ENCODE results near the gene POGLUT3. TPM values are rescaled to one million over a fixed set of nuclear protein-coding genes. Genes with fewer than 3 reads are reported as not detected.

Gene POGLUT3
- total and polyA plus RNA-seq, 9 of the 15 experiments (the other 6 are each of a cell fraction or from before 2014, with no cell fraction given), result 4.6 to 29.7 (median 17.8) TPM

- no peak overlapping the region for H2AFZ ChIP-seq (ENCODE audit: low read depth, low read length)
- H4K20me1 ChIP-seq (replicated peaks; ENCODE audit: control insufficient read depth, insufficient read depth, low read length), result no peaks in the 10 kb centered on the region
- peaks cover 0 to 5% of the 10 kb centered on the region in 2 experiments; a peak in 3 of 5 replicates for H3K4me1 ChIP-seq (replicated peaks in 1 of 2; ENCODE audit: control insufficient read depth in 2 of 2, insufficient read depth in 2 of 2, low read length in 2 of 2)
- no peak overlapping the region for H3K4me3 ChIP-seq
- H3K9ac ChIP-seq (ENCODE audit: insufficient read depth in 1 of 2, low read depth in 2 of 2, low read length in 2 of 2), result no peak overlapping the region
- H3K79me2 ChIP-seq (ENCODE audit: control insufficient read depth, insufficient read depth, low read length), result no peaks in the 10 kb centered on the region
- H3K4me2 ChIP-seq (ENCODE audit: insufficient read depth, low read length), result no peak overlapping the region
- H3K27ac ChIP-seq (ENCODE audit: extremely low read depth, low read depth, low read length), result no peak overlapping the region
- no peaks in the 10 kb centered on the region for H3K27me3 ChIP-seq (ENCODE audit: control insufficient read depth in 2 of 2, insufficient read depth in 2 of 2, low read length in 2 of 2)
- DNase-seq (ENCODE audit: extremely low read depth in 1 of 4, low spot score in 3 of 4) (no peak), FAIRE-seq (no peak), ATAC-seq (no peak)
- H3K36me3 ChIP-seq (ENCODE audit: control insufficient read depth, insufficient read depth, low read length), result peaks cover 6% of the 10 kb centered on the region; the same call in 2 of the 3 replicates
- CTCF ChIA-PET (ENCODE audit: low intra/inter-chr PET ratio), result no interaction called here
- no peaks in the 10 kb centered on the region for H3K9me1 ChIP-seq (ENCODE audit: control insufficient read depth, insufficient read depth, low read length)
- intact Hi-C loops (cut with micrococcal nuclease), result no loop called here
- POLR2A ChIA-PET, result no interaction called here
- no peaks in the 10 kb centered on the region for H3K9me3 ChIP-seq (replicated peaks; ENCODE audit: control insufficient read depth, insufficient read depth, low read depth, low read length)
- in situ Hi-C loops (cut with MboI), result no loop called here
- no peak for TF ChIP-seq ZNF780A (CRISPR knock-in tag; IDR thresholded peaks at IDR 0.05)
- no peak for TF ChIP-seq GTF2F1 (IDR thresholded peaks at IDR 0.05; ENCODE audit: low read depth, low read length)
- no peak for TF ChIP-seq TGIF2 (CRISPR knock-in tag; IDR thresholded peaks at IDR 0.05)
- TF ChIP-seq ILF3 (IDR thresholded peaks at IDR 0.05; ENCODE audit: borderline replicate concordance), result no peak
- no peak for TF ChIP-seq MAZ (CRISPR knock-in tag; conservative IDR thresholded peaks at IDR 0.05 in 1 of 2, IDR thresholded peaks at IDR 0.05 in 1 of 2)
- TF ChIP-seq, protein P1, sequence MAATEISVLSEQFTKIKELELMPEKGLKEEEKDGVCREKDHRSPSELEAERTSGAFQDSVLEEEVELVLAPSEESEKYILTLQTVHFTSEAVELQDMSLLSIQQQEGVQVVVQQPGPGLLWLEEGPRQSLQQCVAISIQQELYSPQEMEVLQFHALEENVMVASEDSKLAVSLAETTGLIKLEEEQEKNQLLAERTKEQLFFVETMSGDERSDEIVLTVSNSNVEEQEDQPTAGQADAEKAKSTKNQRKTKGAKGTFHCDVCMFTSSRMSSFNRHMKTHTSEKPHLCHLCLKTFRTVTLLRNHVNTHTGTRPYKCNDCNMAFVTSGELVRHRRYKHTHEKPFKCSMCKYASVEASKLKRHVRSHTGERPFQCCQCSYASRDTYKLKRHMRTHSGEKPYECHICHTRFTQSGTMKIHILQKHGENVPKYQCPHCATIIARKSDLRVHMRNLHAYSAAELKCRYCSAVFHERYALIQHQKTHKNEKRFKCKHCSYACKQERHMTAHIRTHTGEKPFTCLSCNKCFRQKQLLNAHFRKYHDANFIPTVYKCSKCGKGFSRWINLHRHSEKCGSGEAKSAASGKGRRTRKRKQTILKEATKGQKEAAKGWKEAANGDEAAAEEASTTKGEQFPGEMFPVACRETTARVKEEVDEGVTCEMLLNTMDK (IDR thresholded peaks at IDR 0.05; ENCODE audit: borderline replicate concordance, insufficient read depth, low read depth, low read length, poor library complexity, severe bottlenecking), result no peak
- no peak for TF ChIP-seq SMARCA4 (IDR thresholded peaks at IDR 0.05)
- TF ChIP-seq ZFP1 (CRISPR knock-in tag; IDR thresholded peaks at IDR 0.05), result no peak
- no peak for TF ChIP-seq KDM1A (IDR thresholded peaks at IDR 0.05)
- no peak for TF ChIP-seq HMG20A (CRISPR knock-in tag; conservative IDR thresholded peaks at IDR 0.05)
- TF ChIP-seq YY1 (IDR thresholded peaks at IDR 0.05; ENCODE audit: borderline replicate concordance in 1 of 3, control insufficient read depth in 1 of 3, extremely low read depth in 1 of 3, insufficient read depth in 3 of 3, insufficient read length in 1 of 3, insufficient replicate concordance in 2 of 3, low read depth in 1 of 3, low read length in 2 of 3), result no peak
- TF ChIP-seq NFXL1 (CRISPR knock-in tag; IDR thresholded peaks at IDR 0.05), result no peak
- TF ChIP-seq BDP1 (IDR thresholded peaks at IDR 0.05; ENCODE audit: insufficient read depth, insufficient read length), result no peak
- no TSS peak for BruUV-seq (replicated peaks)
Measured at GRCh38 chr11:108524422-108524821, 26.2 kb upstream of the POGLUT3 start.

Measured in K562 (cell line).